ENCODE measurements around the gene HDAC4. TPM values are rescaled to one million over a fixed set of nuclear protein-coding genes. Genes with fewer than 3 reads are reported as not detected.

The HDAC4 gene
- total and polyA plus RNA-seq, 9 of the 15 experiments (the other 6 are each of a cell fraction or from before 2014, with no cell fraction given): 0.11 to 20.2 (median 4.0) TPM

- Histone ChIP-seq H2AFZ (ENCODE audit: low read depth, low read length) (no peak overlapping the region), H3K9me1 (ENCODE audit: control insufficient read depth, insufficient read depth, low read length) (no peaks in the 10 kb centered on the region), H3K27ac (ENCODE audit: extremely low read depth, low read depth, low read length) (no peak overlapping the region), H3K4me2 (ENCODE audit: insufficient read depth, low read length) (no peak overlapping the region), H3K27me3 (ENCODE audit: control insufficient read depth in 2 of 2, insufficient read depth in 2 of 2, low read length in 2 of 2) (no peaks in the 10 kb centered on the region), H4K20me1 (replicated peaks; ENCODE audit: control insufficient read depth, insufficient read depth, low read length) (no peaks in the 10 kb centered on the region), H3K4me3 (no peak overlapping the region), H3K9ac (ENCODE audit: insufficient read depth in 1 of 2, low read depth in 2 of 2, low read length in 2 of 2) (no peak overlapping the region), H3K9me3 (replicated peaks; ENCODE audit: control insufficient read depth, insufficient read depth, low read depth, low read length) (no peaks in the 10 kb centered on the region), H3K36me3 (ENCODE audit: control insufficient read depth, insufficient read depth, low read length) (peaks cover 9% of the 10 kb centered on the region; the same call in 1 of the 3 replicates), H3K79me2 (ENCODE audit: control insufficient read depth, insufficient read depth, low read length) (no peaks in the 10 kb centered on the region), H3K4me1 (replicated peaks in 1 of 2; ENCODE audit: control insufficient read depth in 2 of 2, insufficient read depth in 2 of 2, low read length in 2 of 2) (no peaks in the 10 kb centered on the region; a peak in 1 of 5 replicates)
- intact Hi-C loops (cut with micrococcal nuclease): no loop called here
- BruUV-seq (replicated peaks): no TSS peak
- WGBS (ENCODE audit: insufficient coverage, low coverage, missing lambda C conversion rate): 90% methylated on average over 4 of the region's 14 CpGs
- POLR2A ChIA-PET: no interaction called here
- DNase-seq (ENCODE audit: extremely low read depth in 1 of 4, low spot score in 3 of 4) (no peak), FAIRE-seq (no peak), ATAC-seq (no peak)
- CTCF ChIA-PET (ENCODE audit: low intra/inter-chr PET ratio): no interaction called here
- in situ Hi-C loops (cut with MboI): no loop called here
- TF ChIP-seq CLOCK (CRISPR knock-in tag; IDR thresholded peaks at IDR 0.05; ENCODE audit: borderline replicate concordance) (no peak), ZNF318 (IDR thresholded peaks at IDR 0.05; ENCODE audit: borderline replicate concordance in 1 of 2, low read depth in 1 of 2) (no peak), HSF4 (CRISPR knock-in tag; IDR thresholded peaks at IDR 0.05; ENCODE audit: borderline replicate concordance) (no peak), IRF9 (tag; IDR thresholded peaks at IDR 0.05) (no peak), ZC3H4 (CRISPR knock-in tag; IDR thresholded peaks at IDR 0.05; ENCODE audit: borderline replicate concordance) (no peak), HCFC1 (IDR thresholded peaks at IDR 0.05; ENCODE audit: low read depth, low read length) (no peak), MCM5 (IDR thresholded peaks at IDR 0.05; ENCODE audit: low read depth) (no peak), ZBTB17 (CRISPR knock-in tag; IDR thresholded peaks at IDR 0.05) (no peak), DACH1 (IDR thresholded peaks at IDR 0.05; ENCODE audit: partially characterized antibody) (no peak)
These were observed 215.6 kb downstream of the HDAC4 start for GRCh38 chr2:239184968-239185903.
